Common myeloid progenitor, CD34-positive (primary cell): ENCODE data around the gene CHRM1.

Experiments used
- CTCF ChIA-PET: fragments of 350-600 bp; sonication (Branson Sonifier 250); formaldehyde crosslinking; loops from one replicate; lab custom pipeline; 2021; ENCODE audit warnings: antibody characterized with exemption; lab: Charles Lee
- POLR2A ChIA-PET: fragments of 350-600 bp; sonication (Branson Sonifier 250); formaldehyde crosslinking; loops from one replicate; lab custom pipeline; 2021; ENCODE audit warnings: antibody characterized with exemption; lab: Charles Lee
- DNase-seq, 3 donors: peaks; one replicate each; pipeline versions ENCODE4 v3.0.0 to v3.0.0-alpha.2; 2013
- H3K27ac ChIP-seq, 2 experiments: 1 replicate in 1 of 2; 2 replicates in 1 of 2; pipeline ENCODE4 v1.7.0; 2013; ENCODE audit warnings: inconsistent platforms in 2 of 2, low read length in 2 of 2, mild to moderate bottlenecking in 2 of 2, low read depth in 1 of 2, moderate library complexity in 1 of 2; ENCODE audit not compliant: severe bottlenecking in 2 of 2, insufficient read depth in 1 of 2, poor library complexity in 1 of 2
- H3K27me3 ChIP-seq, 5 experiments: replicated peaks in 2 of 5; 1 replicate in 3 of 5; 2 replicates in 2 of 5; pipeline versions ENCODE4 v1.6.1 to v1.7.0; 2013; ENCODE audit warnings: low read length in 4 of 5, mild to moderate bottlenecking in 2 of 5, moderate library complexity in 2 of 5, inconsistent platforms in 1 of 5; ENCODE audit not compliant: insufficient read depth in 5 of 5, control insufficient read depth in 4 of 5
- H3K36me3 ChIP-seq, 4 experiments: 1 replicate in 2 of 4; 2 replicates in 2 of 4; pipeline versions ENCODE4 v1.6.1 to v1.7.0; 2013; ENCODE audit warnings: low read length in 3 of 4, control low read depth in 1 of 4, mild to moderate bottlenecking in 1 of 4; ENCODE audit not compliant: control insufficient read depth in 4 of 4, insufficient read depth in 4 of 4
- H3K4me1 ChIP-seq, 4 experiments: 1 replicate in 3 of 4; 2 replicates in 1 of 4; pipeline versions ENCODE4 v1.6.1 to v1.7.1; 2013; ENCODE audit warnings: low read length in 3 of 4, mild to moderate bottlenecking in 3 of 4, control low read depth in 1 of 4, inconsistent platforms in 1 of 4, moderate library complexity in 1 of 4; ENCODE audit not compliant: control insufficient read depth in 4 of 4, insufficient read depth in 4 of 4; ENCODE audit errors: control extremely low read depth in 1 of 4
- H3K4me3 ChIP-seq, 7 experiments: 1 replicate in 4 of 7; 2 replicates in 3 of 7; pipeline versions ENCODE4 v1.5.1 to v1.7.0; 2013; ENCODE audit warnings: mild to moderate bottlenecking in 7 of 7, low read length in 6 of 7, moderate library complexity in 6 of 7, inconsistent platforms in 2 of 7, low read depth in 2 of 7, control low read depth in 1 of 7; ENCODE audit not compliant: insufficient read depth in 4 of 7, control insufficient read depth in 1 of 7; ENCODE audit errors: extremely low read depth in 1 of 7
- H3K9me3 ChIP-seq, 5 experiments: 1 replicate in 4 of 5; 2 replicates in 1 of 5; pipeline versions ENCODE4 v1.6.1 to v1.7.1; 2013; ENCODE audit warnings: low read length in 4 of 5, mild to moderate bottlenecking in 2 of 5, inconsistent platforms in 1 of 5, low read depth in 1 of 5, moderate library complexity in 1 of 5; ENCODE audit not compliant: control insufficient read depth in 4 of 5, insufficient read depth in 2 of 5; ENCODE audit errors: control extremely low read depth in 1 of 5
- WGBS: methylation state at CpG from one replicate; pipeline ENCODE4 v1.1.5; 2013; ENCODE audit not compliant: insufficient coverage; 5-methylcytosine and 5-hydroxymethylcytosine counted together

The CHRM1 gene

GRCh38 chr11:62892077-62892922, 28.9 kb downstream of the CHRM1 start:
- no peaks in the 10 kb centered on the region for H3K4me1 ChIP-seq
- ChIA-PET POLR2A (no interaction called here), CTCF (interaction anchor here (3.8 kb wide), 1 partner anchor 14 kb away, joined by 14 read pairs; no protein-coding TSS in a partner anchor)
- no peak overlapping the region for H3K27ac ChIP-seq
- peaks cover 7 to 27% (median 21%) of the 10 kb centered on the region in 4 experiments for H3K36me3 ChIP-seq
- no peaks in the 10 kb centered on the region for H3K27me3 ChIP-seq
- peak in 1 of 3 donors; percentile 48 for DNase-seq
- no peaks in the 10 kb centered on the region for H3K9me3 ChIP-seq
- 95% methylated on average over 7 of the region's 10 CpGs for WGBS
- no peak overlapping the region for H3K4me3 ChIP-seq

- POLR2A ChIA-PET, result no interaction called here
- no peaks in the 10 kb centered on the region for H3K9me3 ChIP-seq
- no peak overlapping the region for H3K4me3 ChIP-seq
- H3K27me3 ChIP-seq, result no peaks in the 10 kb centered on the region
- 100% methylated on average over 6 of the region's 11 CpGs for WGBS
- CTCF ChIA-PET, result interaction anchor here (0.7 to 1.5 kb wide), 3 partner anchors 13 to 131 kb away, joined by 3 to 5 read pairs (median 3); no protein-coding TSS in a partner anchor
- H3K27ac ChIP-seq, result no peak overlapping the region
- H3K36me3 ChIP-seq, result peaks cover 11 to 52% (median 43%) of the 10 kb centered on the region in 4 experiments
- H3K4me1 ChIP-seq, result peaks cover 0 to 11% (median 0%) of the 10 kb centered on the region in 4 experiments
- DNase-seq, result no peak
Measured at GRCh38 chr11:62889484-62890437, 31.4 kb downstream of the CHRM1 start.

GRCh38 chr11:62889126-62889483, 32.1 kb downstream of the CHRM1 start:
- H3K9me3 ChIP-seq, result no peaks in the 10 kb centered on the region
- peaks cover 0 to 14% (median under 1%) of the 10 kb centered on the region in 4 experiments for H3K4me1 ChIP-seq
- no peak for DNase-seq
- 90% methylated on average over 1 of the region's 2 CpGs for WGBS
- no peak overlapping the region for H3K27ac ChIP-seq
- no peaks in the 10 kb centered on the region for H3K27me3 ChIP-seq
- H3K4me3 ChIP-seq, result no peak overlapping the region
- ChIA-PET POLR2A (no interaction called here), CTCF (interaction anchor here (0.7 to 1.5 kb wide), 3 partner anchors 14 to 132 kb away, joined by 3 to 5 read pairs (median 3); no protein-coding TSS in a partner anchor)
- H3K36me3 ChIP-seq, result peaks cover 11 to 57% (median 49%) of the 10 kb centered on the region in 4 experiments

GRCh38 chr11:62888406-62888805, 32.8 kb downstream of the CHRM1 start:
- H3K9me3 ChIP-seq, result no peaks in the 10 kb centered on the region
- H3K36me3 ChIP-seq, result peaks cover 12 to 64% (median 56%) of the 10 kb centered on the region in 4 experiments
- ChIA-PET POLR2A (no interaction called here), CTCF (interaction anchor here (1.8 kb wide), 1 partner anchor 17 kb away, joined by 10 read pairs; no protein-coding TSS in a partner anchor)
- no peak for DNase-seq
- peaks cover 0 to 21% (median 5%) of the 10 kb centered on the region in 4 experiments for H3K4me1 ChIP-seq
- 98% methylated on average over 12 of the region's 14 CpGs for WGBS
- no peaks in the 10 kb centered on the region for H3K27me3 ChIP-seq
- H3K4me3 ChIP-seq, result no peak overlapping the region
- H3K27ac ChIP-seq, result no peak overlapping the region

- peaks cover 13 to 36% (median 23%) of the 10 kb centered on the region in 4 experiments for H3K4me1 ChIP-seq
- POLR2A ChIA-PET, result no interaction called here
- H3K36me3 ChIP-seq, result peaks cover 17 to 82% (median 65%) of the 10 kb centered on the region in 4 experiments
- H3K27ac ChIP-seq, result peak overlapping the region in 1 of 2 experiments; percentile 37
- WGBS, result 97% methylated on average over 11 of the region's 11 CpGs
- H3K4me3 ChIP-seq, result peak overlapping the region in 1 of 7 experiments; percentile 8
- no peaks in the 10 kb centered on the region for H3K9me3 ChIP-seq
- DNase-seq, result no peak
- H3K27me3 ChIP-seq, result no peaks in the 10 kb centered on the region
- CTCF ChIA-PET, result interaction anchor here (1.0 to 2.1 kb wide), 4 partner anchors 20 to 114 kb away, joined by 3 to 7 read pairs (median 4); partner anchors contain the start of gene TAF6L
Measured at GRCh38 chr11:62885137-62885750, 35.9 kb downstream of the CHRM1 start.

GRCh38 chr11:62883673-62884072, 37.5 kb downstream of the CHRM1 start:
- H3K27me3 ChIP-seq, result no peaks in the 10 kb centered on the region
- 100% methylated on average over 3 of the region's 3 CpGs for WGBS
- CTCF ChIA-PET, result interaction anchor here (1.2 to 2.8 kb wide), 3 partner anchors 19 to 97 kb away, joined by 3 to 15 read pairs (median 7); partner anchors contain the start of gene TMEM179B
- H3K4me3 ChIP-seq, result peak overlapping the region in 1 of 7 experiments; percentile 86
- H3K36me3 ChIP-seq, result peaks cover 17 to 67% (median 56%) of the 10 kb centered on the region in 4 experiments
- H3K27ac ChIP-seq, result peak overlapping the region; percentile 98 to 99
- no peak for DNase-seq
- POLR2A ChIA-PET, result no interaction called here
- H3K4me1 ChIP-seq, result peaks cover 15 to 48% (median 32%) of the 10 kb centered on the region in 4 experiments
- H3K9me3 ChIP-seq, result no peaks in the 10 kb centered on the region
